ENCODE data around the gene ARFGEF2.

DNA sequence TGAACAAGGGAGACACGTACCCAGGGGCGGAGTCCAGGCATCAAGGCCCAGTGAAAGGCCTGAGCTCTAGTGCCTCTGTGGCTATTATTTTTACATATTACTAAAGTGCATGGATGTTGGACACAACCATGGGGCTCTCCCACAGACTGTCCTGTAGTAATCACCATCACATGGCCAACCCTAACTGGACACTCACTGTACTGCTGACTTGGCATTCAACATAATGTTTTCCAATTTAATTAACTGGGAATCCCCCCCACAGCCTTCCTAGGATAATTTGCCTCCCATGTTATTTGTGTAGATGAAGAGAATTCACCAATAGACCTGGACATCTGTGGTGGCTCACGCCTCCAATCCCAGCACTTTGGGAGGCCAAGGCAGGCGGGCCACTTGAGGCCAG, 34.5 kb downstream of the ARFGEF2 start:
- TF ChIP-seq, protein P1, sequence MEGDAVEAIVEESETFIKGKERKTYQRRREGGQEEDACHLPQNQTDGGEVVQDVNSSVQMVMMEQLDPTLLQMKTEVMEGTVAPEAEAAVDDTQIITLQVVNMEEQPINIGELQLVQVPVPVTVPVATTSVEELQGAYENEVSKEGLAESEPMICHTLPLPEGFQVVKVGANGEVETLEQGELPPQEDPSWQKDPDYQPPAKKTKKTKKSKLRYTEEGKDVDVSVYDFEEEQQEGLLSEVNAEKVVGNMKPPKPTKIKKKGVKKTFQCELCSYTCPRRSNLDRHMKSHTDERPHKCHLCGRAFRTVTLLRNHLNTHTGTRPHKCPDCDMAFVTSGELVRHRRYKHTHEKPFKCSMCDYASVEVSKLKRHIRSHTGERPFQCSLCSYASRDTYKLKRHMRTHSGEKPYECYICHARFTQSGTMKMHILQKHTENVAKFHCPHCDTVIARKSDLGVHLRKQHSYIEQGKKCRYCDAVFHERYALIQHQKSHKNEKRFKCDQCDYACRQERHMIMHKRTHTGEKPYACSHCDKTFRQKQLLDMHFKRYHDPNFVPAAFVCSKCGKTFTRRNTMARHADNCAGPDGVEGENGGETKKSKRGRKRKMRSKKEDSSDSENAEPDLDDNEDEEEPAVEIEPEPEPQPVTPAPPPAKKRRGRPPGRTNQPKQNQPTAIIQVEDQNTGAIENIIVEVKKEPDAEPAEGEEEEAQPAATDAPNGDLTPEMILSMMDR (IDR thresholded peaks at IDR 0.05): no peak
- TF ChIP-seq EZH2 (IDR thresholded peaks at IDR 0.05): no peak

Data from neural progenitor cell (in vitro differentiated cells).